Measurements from ENCODE around the gene MYT1.

MYT1 gene

GRCh38 chr20:64216910-64217309 lies 52.7 kb downstream of the MYT1 start:
- DNase-seq (ENCODE audit: low spot score), result no peak

GRCh38 chr20:64217539-64218221 lies 53.4 kb downstream of the MYT1 start:
- no peak for DNase-seq (ENCODE audit: low spot score)

GRCh38 chr20:64219202-64219601 lies 55.0 kb downstream of the MYT1 start:
- no peak for DNase-seq (ENCODE audit: low spot score)

GRCh38 chr20:64219730-64220129 lies 55.5 kb downstream of the MYT1 start:
- DNase-seq (ENCODE audit: low spot score), result no peak

GRCh38 chr20:64220420-64220819 lies 56.2 kb downstream of the MYT1 start:
- DNase-seq (ENCODE audit: low spot score), result no peak

- no peak for DNase-seq (ENCODE audit: low spot score)
Measured at GRCh38 chr20:64220891-64221527, 56.8 kb downstream of the MYT1 start.

GRCh38 chr20:64222291-64222735 lies 58.1 kb downstream of the MYT1 start:
- DNase-seq (ENCODE audit: low spot score), result no peak

GRCh38 chr20:64222851-64223525 lies 58.7 kb downstream of the MYT1 start:
- DNase-seq (ENCODE audit: low spot score), result no peak

- DNase-seq (ENCODE audit: low spot score), result no peak
Measured at GRCh38 chr20:64223526-64224067, 59.3 kb downstream of the MYT1 start.

- no peak for DNase-seq (ENCODE audit: low spot score)
Measured at GRCh38 chr20:64224351-64225170, 60.3 kb downstream of the MYT1 start.

- no peak for DNase-seq (ENCODE audit: low spot score)
Measured at GRCh38 chr20:64225171-64225595, 60.9 kb downstream of the MYT1 start.

GRCh38 chr20:64225828-64226598 lies 61.8 kb downstream of the MYT1 start:
- no peak for DNase-seq (ENCODE audit: low spot score)

GRCh38 chr20:64226686-64227580 lies 62.7 kb downstream of the MYT1 start:
- DNase-seq (ENCODE audit: low spot score), result no peak

GRCh38 chr20:64228086-64228653 lies 63.9 kb downstream of the MYT1 start:
- DNase-seq (ENCODE audit: low spot score), result no peak

GRCh38 chr20:64228751-64229506 lies 64.7 kb downstream of the MYT1 start:
- no peak for DNase-seq (ENCODE audit: low spot score)

GRCh38 chr20:64229507-64230061 lies 65.3 kb downstream of the MYT1 start:
- no peak for DNase-seq (ENCODE audit: low spot score)

- DNase-seq (ENCODE audit: low spot score), result no peak
Measured at GRCh38 chr20:64230461-64231145, 66.4 kb downstream of the MYT1 start.

Data from putamen (tissue), 1 donor.